ENCODE measurements around the gene CRYZ.

The CRYZ gene

DNA sequence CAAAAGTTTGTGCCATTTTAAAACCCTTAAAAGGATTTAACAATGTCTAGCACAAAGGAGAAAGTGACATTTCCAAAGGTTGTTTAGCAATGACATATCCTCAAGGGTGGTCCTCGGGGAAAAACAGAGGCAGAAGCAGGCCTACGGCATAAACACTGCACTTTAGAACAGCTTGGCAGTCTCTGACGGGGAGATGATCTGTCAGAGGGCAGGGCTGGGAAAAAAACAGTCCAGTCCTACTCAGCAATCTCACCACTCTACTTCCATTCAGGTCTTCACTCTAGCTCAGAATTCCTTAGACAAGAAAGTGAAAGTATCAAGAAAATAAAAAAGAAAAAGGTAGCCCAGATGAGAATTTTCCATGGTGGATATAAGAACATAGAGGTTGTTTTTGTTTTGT is 4.1 kb downstream of the CRYZ start:
- no peaks in the 10 kb centered on the region for H3K36me3 ChIP-seq (ENCODE audit: insufficient read depth, low read length)
- H3K9me3 ChIP-seq (replicated peaks; ENCODE audit: low read length), result no peaks in the 10 kb centered on the region
- H3K4me2 ChIP-seq (ENCODE audit: low read length), result no peak overlapping the region
- no peak overlapping the region for H3K4me3 ChIP-seq (ENCODE audit: low read length)
- H3K9ac ChIP-seq (ENCODE audit: low read depth, low read length), result no peak overlapping the region
- peaks cover 23% of the 10 kb centered on the region for H3K4me1 ChIP-seq (ENCODE audit: control insufficient read depth, insufficient read depth, low read length)
- no peaks in the 10 kb centered on the region for H3K27me3 ChIP-seq (ENCODE audit: control insufficient read depth, insufficient read depth, low read length)

DNA sequence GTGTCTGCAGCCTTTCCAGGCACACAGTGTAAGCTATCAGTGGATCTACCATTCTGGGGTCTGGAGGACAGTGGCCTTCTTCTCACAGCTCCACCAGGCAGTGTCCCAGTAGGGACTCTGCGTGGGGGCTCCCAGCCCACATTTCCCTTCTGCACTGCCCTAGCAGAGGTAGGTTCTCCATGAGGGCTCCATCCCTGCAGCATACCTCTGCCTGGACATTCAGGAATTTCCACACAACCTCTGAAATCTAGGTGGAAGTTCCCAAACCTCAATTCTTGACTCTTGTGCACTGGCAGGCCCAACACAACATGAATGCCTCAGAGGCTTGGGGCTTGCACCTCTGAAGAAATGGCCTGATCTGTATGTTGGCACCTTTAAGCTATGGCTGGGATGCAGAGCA is 6.8 kb downstream of the CRYZ start:
- Histone ChIP-seq H3K4me3 (ENCODE audit: low read length) (no peak overlapping the region), H3K36me3 (ENCODE audit: insufficient read depth, low read length) (peaks cover 20% of the 10 kb centered on the region)

DNA sequence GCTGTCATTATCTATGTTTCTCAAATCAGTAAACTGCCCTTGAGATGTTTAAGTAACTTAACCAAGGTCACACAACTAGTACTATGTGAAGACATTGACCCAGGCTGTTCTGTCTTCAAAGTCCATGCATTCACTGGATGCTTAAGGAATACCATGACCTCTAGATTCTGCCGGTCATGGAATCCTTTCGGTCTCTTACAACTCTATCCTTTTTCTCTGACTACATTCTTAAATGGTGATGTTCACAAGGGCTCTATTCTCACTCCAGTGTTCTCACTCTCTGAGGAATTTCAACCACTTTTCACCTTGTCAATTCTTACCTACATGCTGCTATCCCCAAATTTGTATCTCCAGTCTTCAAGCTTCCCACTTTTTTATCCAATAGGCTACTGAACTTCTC is 15.2 kb downstream of the CRYZ start:
- peaks cover 35% of the 10 kb centered on the region for H3K36me3 ChIP-seq (ENCODE audit: insufficient read depth, low read length)
- H3K4me3 ChIP-seq (ENCODE audit: low read length), result no peak overlapping the region
- H3K4me2 ChIP-seq (ENCODE audit: low read length), result no peak overlapping the region
- no peak overlapping the region for H3K9ac ChIP-seq (ENCODE audit: low read depth, low read length)
- no peaks in the 10 kb centered on the region for H3K9me3 ChIP-seq (replicated peaks; ENCODE audit: low read length)
- no peaks in the 10 kb centered on the region for H3K27me3 ChIP-seq (ENCODE audit: control insufficient read depth, insufficient read depth, low read length)
- H3K4me1 ChIP-seq (ENCODE audit: control insufficient read depth, insufficient read depth, low read length), result no peaks in the 10 kb centered on the region

More for the DNA sequence above, 6.8 kb downstream of the CRYZ start:
- Histone ChIP-seq H3K4me2 (ENCODE audit: low read length) (no peak overlapping the region), H3K9me3 (replicated peaks; ENCODE audit: low read length) (no peaks in the 10 kb centered on the region), H3K27me3 (ENCODE audit: control insufficient read depth, insufficient read depth, low read length) (no peaks in the 10 kb centered on the region), H3K4me1 (ENCODE audit: control insufficient read depth, insufficient read depth, low read length) (peaks cover 12% of the 10 kb centered on the region), H3K9ac (ENCODE audit: low read depth, low read length) (no peak overlapping the region)

DNA sequence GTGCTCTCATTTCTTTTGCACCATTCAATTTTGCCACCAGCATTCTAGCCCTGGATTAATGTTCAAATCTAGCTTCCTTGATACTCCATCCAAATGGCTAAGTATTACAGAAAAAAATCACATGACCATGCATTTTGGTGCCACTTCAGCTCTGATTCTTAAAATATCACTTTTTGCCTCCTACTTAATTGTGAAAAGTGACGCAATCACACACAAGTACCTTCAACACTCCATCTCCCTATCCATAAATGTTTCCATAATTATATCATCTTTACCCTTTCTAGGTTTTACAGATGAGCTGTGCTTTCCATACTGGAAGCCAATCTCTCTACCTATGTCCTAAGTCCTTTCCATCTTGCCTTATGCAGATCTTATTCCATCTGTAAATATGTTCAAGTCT is 16.0 kb downstream of the CRYZ start:
- Histone ChIP-seq H3K4me3 (ENCODE audit: low read length) (no peak overlapping the region), H3K36me3 (ENCODE audit: insufficient read depth, low read length) (peaks cover 31% of the 10 kb centered on the region), H3K4me2 (ENCODE audit: low read length) (no peak overlapping the region), H3K9me3 (replicated peaks; ENCODE audit: low read length) (no peaks in the 10 kb centered on the region), H3K4me1 (ENCODE audit: control insufficient read depth, insufficient read depth, low read length) (no peaks in the 10 kb centered on the region), H3K27me3 (ENCODE audit: control insufficient read depth, insufficient read depth, low read length) (no peaks in the 10 kb centered on the region), H3K9ac (ENCODE audit: low read depth, low read length) (no peak overlapping the region)

DNA sequence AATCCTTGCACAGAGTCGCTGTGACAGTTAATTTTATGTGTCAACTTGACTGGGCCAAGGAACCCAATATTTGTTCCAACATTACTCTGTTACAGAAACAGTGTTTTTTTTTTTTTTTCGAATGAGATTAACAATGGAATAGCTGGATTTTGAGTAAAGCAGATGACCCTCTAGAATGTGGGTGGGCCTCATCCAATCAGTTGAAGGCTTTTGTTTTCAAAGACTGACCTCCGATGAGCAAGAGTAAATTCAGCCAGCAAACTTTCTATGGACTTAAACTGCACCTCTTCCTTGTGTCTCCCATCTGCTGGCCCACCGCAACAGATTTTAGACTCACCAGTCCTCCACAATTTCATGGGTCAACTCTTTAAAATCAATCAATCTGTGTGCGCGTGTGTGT is 17.0 kb downstream of the CRYZ start:
- H3K9me3 ChIP-seq (replicated peaks; ENCODE audit: low read length), result no peaks in the 10 kb centered on the region
- no peaks in the 10 kb centered on the region for H3K4me1 ChIP-seq (ENCODE audit: control insufficient read depth, insufficient read depth, low read length)
- H3K4me2 ChIP-seq (ENCODE audit: low read length), result no peak overlapping the region
- peaks cover 27% of the 10 kb centered on the region for H3K36me3 ChIP-seq (ENCODE audit: insufficient read depth, low read length)
- H3K27me3 ChIP-seq (ENCODE audit: control insufficient read depth, insufficient read depth, low read length), result no peaks in the 10 kb centered on the region
- H3K4me3 ChIP-seq (ENCODE audit: low read length), result no peak overlapping the region
- no peak overlapping the region for H3K9ac ChIP-seq (ENCODE audit: low read depth, low read length)

DNA sequence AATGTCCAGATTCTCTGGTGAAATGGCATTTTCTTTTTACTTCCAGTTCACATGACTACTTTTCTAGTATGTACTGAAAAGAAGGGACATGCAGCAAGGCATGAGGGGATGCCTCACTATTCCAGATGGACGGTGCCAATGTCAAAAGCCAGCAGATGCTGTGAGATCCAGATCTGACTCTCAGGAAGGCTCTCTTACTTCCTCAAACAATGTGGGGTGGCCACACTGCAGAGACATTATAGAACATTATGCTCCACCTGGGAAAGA is 17.7 kb downstream of the CRYZ start:
- H3K4me3 ChIP-seq (ENCODE audit: low read length), result no peak overlapping the region
- no peak overlapping the region for H3K9ac ChIP-seq (ENCODE audit: low read depth, low read length)
- H3K9me3 ChIP-seq (replicated peaks; ENCODE audit: low read length), result no peaks in the 10 kb centered on the region
- peaks cover 22% of the 10 kb centered on the region for H3K36me3 ChIP-seq (ENCODE audit: insufficient read depth, low read length)
- no peak overlapping the region for H3K4me2 ChIP-seq (ENCODE audit: low read length)
- no peaks in the 10 kb centered on the region for H3K4me1 ChIP-seq (ENCODE audit: control insufficient read depth, insufficient read depth, low read length)
- H3K27me3 ChIP-seq (ENCODE audit: control insufficient read depth, insufficient read depth, low read length), result no peaks in the 10 kb centered on the region

DNA sequence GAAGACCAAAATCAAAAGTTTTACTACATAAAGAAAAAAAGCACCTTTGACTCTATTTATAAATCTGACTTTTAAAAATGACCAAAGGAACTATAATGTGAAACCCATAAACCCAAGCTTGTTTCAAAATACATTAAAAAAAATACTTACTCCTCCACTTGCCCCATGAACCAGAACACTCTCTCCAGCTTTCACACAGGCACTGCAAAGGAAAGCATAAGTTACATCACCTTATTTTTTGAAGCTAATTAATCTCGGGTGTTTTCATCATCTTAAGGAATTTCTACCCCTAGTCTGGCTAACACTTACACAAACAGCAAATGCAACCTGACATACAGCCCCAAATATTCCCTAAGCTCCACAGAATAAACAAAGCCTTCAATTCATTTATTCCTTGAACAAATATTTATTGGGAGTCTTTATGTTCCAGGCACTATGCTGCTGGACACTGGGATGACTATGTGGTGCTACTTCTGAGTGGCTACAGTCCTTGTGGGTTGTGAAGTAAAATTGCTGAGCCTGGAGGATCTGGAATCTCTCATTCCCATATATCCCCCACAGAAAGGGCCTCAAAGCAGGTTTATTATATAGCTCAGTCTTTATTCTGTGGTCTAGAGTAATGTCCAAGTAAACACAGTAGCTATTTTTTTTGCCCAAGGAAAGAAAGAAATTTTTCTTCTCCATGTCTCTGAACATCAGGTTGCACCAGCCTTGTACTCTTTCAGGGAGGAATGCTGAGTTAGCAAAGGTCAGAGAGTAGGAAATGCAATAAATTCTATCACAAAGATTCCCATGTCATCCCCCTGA is 18.2 kb downstream of the CRYZ start:
- Histone ChIP-seq H3K9me3 (replicated peaks; ENCODE audit: low read length) (no peaks in the 10 kb centered on the region), H3K27me3 (ENCODE audit: control insufficient read depth, insufficient read depth, low read length) (no peaks in the 10 kb centered on the region), H3K9ac (ENCODE audit: low read depth, low read length) (no peak overlapping the region), H3K4me2 (ENCODE audit: low read length) (no peak overlapping the region), H3K4me1 (ENCODE audit: control insufficient read depth, insufficient read depth, low read length) (no peaks in the 10 kb centered on the region), H3K36me3 (ENCODE audit: insufficient read depth, low read length) (peaks cover 21% of the 10 kb centered on the region), H3K4me3 (ENCODE audit: low read length) (no peak overlapping the region)

DNA sequence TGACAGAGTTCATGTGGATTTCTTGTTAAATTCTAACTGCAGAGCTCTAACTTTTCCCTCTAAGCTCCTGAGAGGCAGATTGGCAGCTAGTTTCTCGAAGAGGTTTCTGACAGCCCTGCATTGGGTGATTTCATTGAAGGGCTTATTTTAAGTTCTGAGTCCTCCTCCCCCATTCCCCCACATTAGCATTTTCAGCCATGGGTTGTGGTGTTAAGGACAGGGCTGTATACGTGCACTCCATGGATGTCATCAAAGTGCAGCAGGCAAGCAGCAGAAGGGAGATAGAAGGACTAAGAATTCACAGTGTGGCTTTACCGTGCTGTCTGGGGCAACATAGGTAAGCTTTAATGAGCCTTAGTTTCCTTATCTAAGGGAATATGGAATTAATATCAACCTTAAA is 19.0 kb downstream of the CRYZ start:
- H3K4me1 ChIP-seq (ENCODE audit: control insufficient read depth, insufficient read depth, low read length), result no peaks in the 10 kb centered on the region
- no peak overlapping the region for H3K9ac ChIP-seq (ENCODE audit: low read depth, low read length)
- H3K36me3 ChIP-seq (ENCODE audit: insufficient read depth, low read length), result peaks cover 22% of the 10 kb centered on the region
- no peaks in the 10 kb centered on the region for H3K9me3 ChIP-seq (replicated peaks; ENCODE audit: low read length)
- H3K27me3 ChIP-seq (ENCODE audit: control insufficient read depth, insufficient read depth, low read length), result no peaks in the 10 kb centered on the region
- no peak overlapping the region for H3K4me3 ChIP-seq (ENCODE audit: low read length)
- no peak overlapping the region for H3K4me2 ChIP-seq (ENCODE audit: low read length)

DNA sequence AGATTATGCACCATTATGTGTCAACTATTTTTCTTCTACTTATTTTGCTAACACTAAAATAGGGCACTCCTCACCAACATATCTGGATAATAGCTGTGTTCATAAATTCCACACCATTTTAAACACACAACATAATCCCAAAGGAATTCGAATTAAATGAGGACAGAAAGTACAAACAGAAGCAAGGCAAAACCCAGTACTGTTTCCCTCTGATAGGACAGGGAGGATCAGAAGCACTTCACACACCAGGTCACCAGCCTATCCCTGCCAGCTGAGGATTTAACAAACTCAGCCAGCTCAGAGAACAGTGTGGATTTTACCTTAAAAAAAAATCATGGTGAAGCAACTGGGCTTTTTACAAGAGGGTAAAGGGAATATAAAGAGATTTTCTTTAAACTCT is 20.0 kb downstream of the CRYZ start:
- H3K27me3 ChIP-seq (ENCODE audit: control insufficient read depth, insufficient read depth, low read length), result no peaks in the 10 kb centered on the region
- H3K9ac ChIP-seq (ENCODE audit: low read depth, low read length), result no peak overlapping the region
- no peak overlapping the region for H3K4me3 ChIP-seq (ENCODE audit: low read length)
- no peak overlapping the region for H3K4me2 ChIP-seq (ENCODE audit: low read length)
- peaks cover 20% of the 10 kb centered on the region for H3K36me3 ChIP-seq (ENCODE audit: insufficient read depth, low read length)
- no peaks in the 10 kb centered on the region for H3K4me1 ChIP-seq (ENCODE audit: control insufficient read depth, insufficient read depth, low read length)
- H3K9me3 ChIP-seq (replicated peaks; ENCODE audit: low read length), result no peaks in the 10 kb centered on the region

DNA sequence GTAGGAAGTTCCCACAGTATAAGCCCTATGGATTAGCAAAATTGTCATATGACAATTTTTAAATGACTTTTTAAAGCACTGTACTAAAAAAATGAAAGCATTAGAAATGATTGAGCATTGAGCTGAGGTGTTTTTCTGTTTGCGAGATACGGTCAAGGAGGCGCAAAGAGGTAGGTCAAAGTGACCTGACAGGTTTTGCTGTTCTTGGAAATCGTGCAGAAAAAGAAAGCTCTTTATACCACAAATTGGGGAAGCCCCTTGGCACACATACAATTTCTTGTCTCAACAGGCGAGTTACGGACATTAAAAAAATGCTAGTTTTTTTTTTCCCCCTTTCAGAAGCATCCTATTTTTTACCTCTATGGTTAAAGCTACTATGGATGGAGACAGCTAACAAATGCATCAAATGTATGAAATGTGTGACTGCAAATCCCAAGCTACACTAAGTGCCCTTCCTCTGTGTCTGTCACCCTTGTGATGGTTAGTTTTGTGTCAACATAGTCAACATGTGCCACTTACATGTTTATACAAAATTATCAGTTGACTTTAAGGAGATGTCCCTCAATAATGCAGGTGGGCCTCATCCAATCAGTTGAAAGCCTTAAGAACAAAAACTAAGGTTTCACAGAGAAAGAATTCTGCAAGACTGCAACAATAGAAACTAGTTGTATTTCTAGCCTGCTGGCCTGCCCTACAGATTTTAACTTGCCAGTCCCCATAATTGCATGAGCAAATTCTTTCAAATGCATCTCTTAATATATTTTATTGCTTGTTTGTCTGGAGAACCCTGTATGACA is 29.3 kb downstream of the CRYZ start:
- no peaks in the 10 kb centered on the region for H3K4me1 ChIP-seq (ENCODE audit: control insufficient read depth, insufficient read depth, low read length)
- no peak overlapping the region for H3K4me2 ChIP-seq (ENCODE audit: low read length)
- no peaks in the 10 kb centered on the region for H3K9me3 ChIP-seq (replicated peaks; ENCODE audit: low read length)
- peaks cover 17% of the 10 kb centered on the region for H3K36me3 ChIP-seq (ENCODE audit: insufficient read depth, low read length)
- H3K27me3 ChIP-seq (ENCODE audit: control insufficient read depth, insufficient read depth, low read length), result no peaks in the 10 kb centered on the region
- no peak overlapping the region for H3K9ac ChIP-seq (ENCODE audit: low read depth, low read length)
- no peak overlapping the region for H3K4me3 ChIP-seq (ENCODE audit: low read length)

DNA sequence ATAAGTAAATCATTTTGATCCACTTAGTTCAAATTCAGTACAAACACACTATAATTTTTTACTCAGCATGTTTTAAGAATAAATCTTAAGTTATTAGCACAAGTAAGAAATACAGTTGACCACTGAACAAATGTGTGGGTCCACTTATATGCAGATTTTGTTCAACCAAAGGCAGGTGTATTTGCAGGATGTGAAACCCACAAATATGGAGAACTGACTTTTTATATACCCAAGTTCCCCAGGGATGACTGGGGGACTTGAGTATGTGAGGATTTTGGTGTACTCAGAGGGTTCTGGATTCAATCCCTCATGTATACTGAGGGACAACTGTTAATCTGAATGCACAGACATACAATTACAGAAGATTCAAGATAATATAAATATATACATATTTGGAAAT is 33.5 kb downstream of the CRYZ start:
- Histone ChIP-seq H3K9ac (ENCODE audit: low read depth, low read length) (no peak overlapping the region), H3K4me2 (ENCODE audit: low read length) (no peak overlapping the region), H3K27me3 (ENCODE audit: control insufficient read depth, insufficient read depth, low read length) (no peaks in the 10 kb centered on the region), H3K36me3 (ENCODE audit: insufficient read depth, low read length) (peaks cover 7% of the 10 kb centered on the region), H3K4me1 (ENCODE audit: control insufficient read depth, insufficient read depth, low read length) (no peaks in the 10 kb centered on the region), H3K9me3 (replicated peaks; ENCODE audit: low read length) (no peaks in the 10 kb centered on the region), H3K4me3 (ENCODE audit: low read length) (no peak overlapping the region)

DNA sequence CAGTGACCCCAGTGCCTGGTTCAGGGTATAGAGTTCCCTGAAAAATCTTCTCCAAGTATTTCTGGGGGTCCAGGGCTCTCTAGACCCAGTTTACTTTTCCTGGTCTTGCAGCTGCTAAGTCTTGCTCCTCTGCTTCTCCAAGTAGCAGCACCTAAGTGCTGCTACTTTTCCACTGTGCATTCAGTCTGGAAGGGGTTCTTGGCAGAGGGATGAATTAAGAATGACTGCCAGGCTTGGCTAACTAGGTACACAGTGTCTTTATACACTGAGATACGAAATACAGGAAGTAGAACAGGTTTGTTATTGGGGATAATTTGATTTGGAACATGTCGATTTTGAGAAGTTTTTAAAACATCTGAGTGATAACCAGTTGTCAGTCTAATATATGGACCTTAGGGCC is 35.0 kb downstream of the CRYZ start:
- no peaks in the 10 kb centered on the region for H3K9me3 ChIP-seq (replicated peaks; ENCODE audit: low read length)
- H3K4me2 ChIP-seq (ENCODE audit: low read length), result no peak overlapping the region
- H3K4me1 ChIP-seq (ENCODE audit: control insufficient read depth, insufficient read depth, low read length), result peaks cover 6% of the 10 kb centered on the region
- peaks cover 6% of the 10 kb centered on the region for H3K36me3 ChIP-seq (ENCODE audit: insufficient read depth, low read length)
- no peak overlapping the region for H3K4me3 ChIP-seq (ENCODE audit: low read length)
- no peaks in the 10 kb centered on the region for H3K27me3 ChIP-seq (ENCODE audit: control insufficient read depth, insufficient read depth, low read length)
- H3K9ac ChIP-seq (ENCODE audit: low read depth, low read length), result no peak overlapping the region

All from skeletal muscle satellite cell (primary cell).